GM12865 (cell line): ENCODE data around the gene SUN1.

Experiments used
- DNase-seq: peaks from one replicate; pipeline ENCODE4 v3.0.0; 2010; ENCODE audit warnings: low read depth
- H3K4me3 ChIP-seq: 2 replicates; pipeline ENCODE4 v1.5.1; 2011; ENCODE audit warnings: mild to moderate bottlenecking, low read depth, low read length, control low read depth
- CTCF ChIP-seq: IDR thresholded peaks from 2 replicates; pipeline ENCODE4 v1.5.1; 2011; ENCODE audit warnings: low read length, control low read depth, low read depth, inconsistent platforms; ENCODE audit not compliant: insufficient read depth; ENCODE audit errors: missing control alignments

The SUN1 gene

GRCh38 chr7:885261-885892 is 53.1 kb downstream of the SUN1 start:
- H3K4me3 ChIP-seq: no peak overlapping the region
- no peak for DNase-seq
- TF ChIP-seq CTCF: no peak

- DNase-seq: no peak
- TF ChIP-seq CTCF: no peak
- no peak overlapping the region for H3K4me3 ChIP-seq
Measured at GRCh38 chr7:885893-886625, 53.8 kb downstream of the SUN1 start.

DNA sequence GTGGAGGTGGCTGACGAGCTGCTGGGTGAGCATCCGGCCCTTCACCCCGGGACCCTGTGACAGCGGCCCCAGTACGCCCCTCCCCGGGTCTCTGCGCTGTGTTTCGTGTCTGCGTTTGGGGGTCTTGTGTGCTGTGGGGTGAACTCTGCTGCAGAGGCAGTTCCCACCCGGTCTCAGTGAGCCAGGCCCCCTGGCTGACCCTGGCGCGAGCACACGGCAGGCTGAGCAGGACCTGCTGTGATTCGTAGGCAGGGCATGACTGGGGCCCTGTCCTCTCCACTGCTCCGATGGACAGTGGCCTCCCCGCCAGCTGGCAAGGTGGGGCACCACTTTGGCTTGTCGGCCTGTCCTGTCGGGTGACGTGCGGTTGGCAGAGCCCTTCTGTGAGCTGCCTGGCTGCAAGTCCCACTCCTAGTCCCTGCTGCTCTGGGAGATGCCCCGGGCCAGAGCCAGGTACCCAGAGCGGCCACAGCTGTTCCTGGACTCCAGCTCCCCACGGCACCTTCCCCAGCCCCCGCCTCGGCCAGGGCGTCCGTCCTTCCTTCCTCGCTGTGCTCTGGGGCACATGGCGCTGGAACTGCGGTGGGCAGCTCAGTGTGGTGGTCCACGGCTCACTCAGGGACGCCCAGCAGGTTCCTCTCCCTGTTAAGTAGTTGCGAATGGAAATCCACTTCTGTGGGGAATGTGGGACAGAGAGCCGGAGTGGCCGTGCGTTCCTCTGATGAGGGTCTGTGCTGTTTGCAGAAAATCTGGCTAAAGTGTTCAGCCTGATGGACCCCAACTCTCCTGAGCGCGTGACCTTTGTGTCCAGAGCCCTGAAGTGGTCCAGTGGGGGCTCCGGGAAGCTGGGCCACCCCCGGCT is 54.6 kb downstream of the SUN1 start:
- no peak for DNase-seq
- no peak for TF ChIP-seq CTCF
- H3K4me3 ChIP-seq: no peak overlapping the region

GRCh38 chr7:887488-887820 is 55.2 kb downstream of the SUN1 start:
- no peak for DNase-seq
- H3K4me3 ChIP-seq: no peak overlapping the region
- no peak for TF ChIP-seq CTCF

DNA sequence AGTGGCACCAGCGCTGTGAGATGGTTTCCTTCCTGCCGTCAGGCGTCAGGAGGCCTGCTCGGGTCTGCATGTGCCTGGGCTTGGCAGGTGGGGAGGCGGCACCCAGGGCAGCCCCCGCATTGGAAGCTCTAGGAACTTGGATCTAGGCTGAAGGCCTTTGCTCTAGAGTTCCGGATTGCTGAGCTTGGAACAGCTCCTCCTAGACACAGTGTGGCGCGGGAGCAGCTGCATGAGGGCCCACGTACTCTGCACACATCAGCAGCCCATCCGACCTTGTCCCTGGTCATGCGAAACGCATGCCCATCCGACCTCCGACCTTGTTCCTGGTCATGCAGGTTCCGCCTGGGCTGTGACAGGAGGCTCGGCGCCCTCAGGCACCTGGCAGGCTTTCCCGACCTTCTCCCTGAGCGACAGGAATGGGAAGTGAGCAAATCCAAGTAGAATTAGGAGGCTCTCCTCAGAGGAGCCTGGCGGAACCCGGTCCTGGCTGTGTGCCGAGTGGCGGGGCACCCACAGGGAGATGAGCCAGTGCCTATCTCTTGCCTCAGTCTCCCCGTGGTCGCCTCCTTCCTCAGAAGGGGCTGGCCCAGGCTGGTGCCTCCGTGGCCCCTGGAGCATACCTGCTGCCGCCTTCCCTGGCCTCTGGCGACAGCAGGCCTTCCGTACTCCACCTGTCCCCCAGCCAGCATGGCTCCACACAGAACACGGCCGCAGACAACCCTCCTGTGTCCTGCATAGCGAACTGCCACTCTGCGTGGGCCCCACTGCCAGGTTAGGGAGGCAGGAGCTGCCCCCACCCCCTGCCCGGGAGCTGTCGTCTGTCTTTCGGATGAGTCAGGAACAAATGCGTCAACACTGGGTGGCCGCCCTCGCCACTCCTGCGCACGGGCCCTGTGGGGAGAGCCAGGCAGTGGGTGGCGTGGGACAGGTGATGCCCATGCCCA is 56.1 kb downstream of the SUN1 start:
- H3K4me3 ChIP-seq: no peak overlapping the region
- no peak for DNase-seq
- TF ChIP-seq CTCF: no peak

DNA sequence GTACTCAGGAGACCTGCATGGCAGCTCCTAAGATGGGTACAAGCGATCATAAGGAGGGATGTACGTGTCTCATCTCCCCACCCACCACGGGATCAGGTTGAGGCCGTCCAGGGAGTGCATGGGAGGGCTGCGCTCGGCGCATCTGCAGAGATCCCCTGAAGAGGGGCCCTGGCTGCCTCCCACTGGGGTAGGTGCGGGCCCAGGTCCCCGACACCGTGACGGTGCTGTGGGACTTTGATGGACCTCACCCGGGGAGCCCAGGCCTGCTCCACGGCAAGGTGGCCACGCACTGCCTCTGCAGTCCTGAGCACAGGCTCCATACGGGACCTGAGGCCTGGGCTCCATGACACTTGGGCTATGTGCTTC is 56.7 kb downstream of the SUN1 start:
- no peak for TF ChIP-seq CTCF
- no peak for DNase-seq
- H3K4me3 ChIP-seq: no peak overlapping the region
